ENCODE measurements around the gene ZNF536. TPM values are rescaled to one million over a fixed set of nuclear protein-coding genes. Genes with fewer than 3 reads are reported as not detected.

The ZNF536 gene
- total and polyA plus RNA-seq, 10 of the 15 experiments (the other 5 are each of a cell fraction or from before 2014, with no cell fraction given) = not detected

- RAD21 ChIA-PET (ENCODE audit: unreplicated experiment) = no interaction called here
- CTCF ChIA-PET = no interaction called here
- in situ Hi-C loops (cut with MboI) = no loop called here
Observed at GRCh38 chr19:30420316-30420715, 48.1 kb downstream of the ZNF536 start.

GRCh38 chr19:30420881-30421280 is 48.7 kb downstream of the ZNF536 start:
- Histone ChIP-seq H3K36me3 (ENCODE audit: control insufficient read depth in 2 of 2, insufficient read depth in 2 of 2, low read length in 1 of 2) (no peaks in the 10 kb centered on the region), H3K79me2 (ENCODE audit: control insufficient read depth, insufficient read depth, low read length) (no peaks in the 10 kb centered on the region), H3K9ac (ENCODE audit: control insufficient read depth, insufficient read depth, low read length) (no peak overlapping the region), H3K27me3 (replicated peaks in 1 of 2; ENCODE audit: control insufficient read depth in 2 of 2, insufficient read depth in 2 of 2, low read length in 1 of 2) (no peaks in the 10 kb centered on the region), H3K4me3 (no peak overlapping the region), H3K4me1 (ENCODE audit: control insufficient read depth, insufficient read depth, low read length) (no peaks in the 10 kb centered on the region), H3K4me2 (ENCODE audit: control insufficient read depth, insufficient read depth) (no peak overlapping the region), H2AFZ (ENCODE audit: control insufficient read depth, low read depth, low read length) (no peak overlapping the region), H4K20me1 (ENCODE audit: control insufficient read depth, insufficient read depth) (no peaks in the 10 kb centered on the region), H3K9me3 (replicated peaks; ENCODE audit: control insufficient read depth, insufficient read depth, low read length) (no peaks in the 10 kb centered on the region), H3K27ac (ENCODE audit: control insufficient read depth, insufficient read depth) (no peak overlapping the region)
- ChIA-PET SMC1A (ENCODE audit: uncharacterized antibody, unreplicated experiment) (no interaction called here), CTCF (no interaction called here), RAD21 (ENCODE audit: unreplicated experiment) (no interaction called here), POLR2A (no interaction called here)
- in situ Hi-C loops (cut with MboI) (no loop called here), intact Hi-C loops (cut with micrococcal nuclease; ENCODE audit: unreplicated experiment) (no loop called here)
- no peak for TF ChIP-seq POLR2AphosphoS2 (IDR thresholded peaks at IDR 0.05; ENCODE audit: low read depth, low read length)
- no peak for TF ChIP-seq RUNX3 (IDR thresholded peaks at IDR 0.05; ENCODE audit: low read length)
- TF ChIP-seq CHD2 (IDR thresholded peaks at IDR 0.05; ENCODE audit: borderline replicate concordance, low read depth, low read length) = no peak
- no peak for TF ChIP-seq SMAD5 (IDR thresholded peaks at IDR 0.05; ENCODE audit: low read depth)
- no peak for TF ChIP-seq PML (IDR thresholded peaks at IDR 0.05; ENCODE audit: low read length)
- TF ChIP-seq FOXM1 (IDR thresholded peaks at IDR 0.05; ENCODE audit: low read depth, low read length) = no peak
- 21% methylated on average over 10 of the region's 10 CpGs for WGBS (ENCODE audit: insufficient coverage, insufficient replicate concordance, low lambda C conversion rate, missing lambda C conversion rate)
- no TSS peak for BruUV-seq (replicated peaks)
- no peak for FAIRE-seq
- ATAC-seq = no peak
- DNase-seq (ENCODE audit: low read depth, low spot score) = no peak

More at GRCh38 chr19:30420316-30420715, 48.1 kb downstream of the ZNF536 start:
- Histone ChIP-seq H3K4me1 (ENCODE audit: control insufficient read depth, insufficient read depth, low read length) (no peaks in the 10 kb centered on the region), H3K36me3 (ENCODE audit: control insufficient read depth in 2 of 2, insufficient read depth in 2 of 2, low read length in 1 of 2) (no peaks in the 10 kb centered on the region), H3K4me2 (ENCODE audit: control insufficient read depth, insufficient read depth) (no peak overlapping the region), H3K27ac (ENCODE audit: control insufficient read depth, insufficient read depth) (no peak overlapping the region), H3K9ac (ENCODE audit: control insufficient read depth, insufficient read depth, low read length) (no peak overlapping the region), H3K4me3 (no peak overlapping the region), H2AFZ (ENCODE audit: control insufficient read depth, low read depth, low read length) (no peak overlapping the region), H3K27me3 (replicated peaks in 1 of 2; ENCODE audit: control insufficient read depth in 2 of 2, insufficient read depth in 2 of 2, low read length in 1 of 2) (no peaks in the 10 kb centered on the region), H3K79me2 (ENCODE audit: control insufficient read depth, insufficient read depth, low read length) (no peaks in the 10 kb centered on the region), H4K20me1 (ENCODE audit: control insufficient read depth, insufficient read depth) (no peaks in the 10 kb centered on the region), H3K9me3 (replicated peaks; ENCODE audit: control insufficient read depth, insufficient read depth, low read length) (no peaks in the 10 kb centered on the region)
- DNase-seq (ENCODE audit: low read depth, low spot score) = no peak
- no TSS peak for BruUV-seq (replicated peaks)
- POLR2A ChIA-PET = no interaction called here
- TF ChIP-seq NR2C1 (IDR thresholded peaks at IDR 0.05) (no peak), NRF1 (conservative IDR thresholded peaks at IDR 0.05; ENCODE audit: low read depth, low read length) (no peak), SIX5 (IDR thresholded peaks at IDR 0.05; ENCODE audit: low read depth, low read length, severe bottlenecking) (no peak), KLF5 (IDR thresholded peaks at IDR 0.05; ENCODE audit: partially characterized antibody) (no peak), POLR2AphosphoS2 (IDR thresholded peaks at IDR 0.05; ENCODE audit: low read depth, low read length) (no peak), CBX5 (IDR thresholded peaks at IDR 0.05; ENCODE audit: low read depth) (no peak), HDGF (IDR thresholded peaks at IDR 0.05) (no peak)
- intact Hi-C loops (cut with micrococcal nuclease; ENCODE audit: unreplicated experiment) = no loop called here
- WGBS (ENCODE audit: insufficient coverage, insufficient replicate concordance, low lambda C conversion rate, missing lambda C conversion rate) = 77% methylated on average over 8 of the region's 8 CpGs
- no peak for ATAC-seq
- SMC1A ChIA-PET (ENCODE audit: uncharacterized antibody, unreplicated experiment) = no interaction called here
- no peak for FAIRE-seq
